RPMI8226 (cell line): ENCODE measurements around the gene TRIM40.
"Not testable (repeated sequence)": the region's sequence is repeated elsewhere in the genome, so short reads cannot be mapped to it uniquely, and the experiment has no call there.

Experiments used
- DNase-seq: peaks from one replicate; pipeline ENCODE4 v3.0.0-alpha.2; 2015

TRIM40 gene

GRCh38 chr6:30113841-30114240 lies 22.1 kb upstream of the TRIM40 start:
- DNase-seq: no peak

- no peak for DNase-seq
These were observed 19.2 kb upstream of the TRIM40 start for GRCh38 chr6:30116724-30117123.

GRCh38 chr6:30118691-30119090 lies 17.2 kb upstream of the TRIM40 start:
- DNase-seq: not testable (repeated sequence)

GRCh38 chr6:30121446-30122366 lies 14.2 kb upstream of the TRIM40 start:
- no peak for DNase-seq

- DNase-seq: no peak
These were observed 13.4 kb upstream of the TRIM40 start for GRCh38 chr6:30122515-30122914.

GRCh38 chr6:30127238-30128093 lies 8.5 kb upstream of the TRIM40 start:
- DNase-seq: no peak

- no peak for DNase-seq
These were observed 6.4 kb upstream of the TRIM40 start for GRCh38 chr6:30129265-30130178.

- DNase-seq: no peak
These were observed 5.7 kb upstream of the TRIM40 start for GRCh38 chr6:30130179-30130679.

- DNase-seq: peak; percentile 92
These were observed 4.8 kb upstream of the TRIM40 start for GRCh38 chr6:30130887-30131862.

GRCh38 chr6:30131947-30132497 lies 3.9 kb upstream of the TRIM40 start:
- DNase-seq: no peak

- no peak for DNase-seq
These were observed 793 bp upstream of the TRIM40 start for GRCh38 chr6:30135147-30135546.

GRCh38 chr6:30136570-30137286 lies 788 bp downstream of the TRIM40 start:
- DNase-seq: no peak

GRCh38 chr6:30140240-30140639 lies 4.3 kb downstream of the TRIM40 start:
- not testable (repeated sequence) for DNase-seq

GRCh38 chr6:30142665-30143064 lies 6.7 kb downstream of the TRIM40 start:
- DNase-seq: no peak

GRCh38 chr6:30143780-30144179 lies 7.8 kb downstream of the TRIM40 start:
- no peak for DNase-seq

GRCh38 chr6:30144811-30145210 lies 8.9 kb downstream of the TRIM40 start:
- DNase-seq: no peak

GRCh38 chr6:30145818-30146217 lies 9.9 kb downstream of the TRIM40 start:
- no peak for DNase-seq

GRCh38 chr6:30147096-30147495 lies 11.2 kb downstream of the TRIM40 start:
- no peak for DNase-seq

- DNase-seq: no peak
These were observed 13.3 kb downstream of the TRIM40 start for GRCh38 chr6:30149234-30149633.

- DNase-seq: no peak
These were observed 14.1 kb downstream of the TRIM40 start for GRCh38 chr6:30149858-30150550.
